ENCODE measurements around the gene KDM3B. TPM values are rescaled to one million over a fixed set of nuclear protein-coding genes. Genes with fewer than 3 reads are reported as not detected.

KDM3B gene
- total and polyA plus RNA-seq, 5 donors: 22.8 to 56.3 (median 46.7) TPM

DNA sequence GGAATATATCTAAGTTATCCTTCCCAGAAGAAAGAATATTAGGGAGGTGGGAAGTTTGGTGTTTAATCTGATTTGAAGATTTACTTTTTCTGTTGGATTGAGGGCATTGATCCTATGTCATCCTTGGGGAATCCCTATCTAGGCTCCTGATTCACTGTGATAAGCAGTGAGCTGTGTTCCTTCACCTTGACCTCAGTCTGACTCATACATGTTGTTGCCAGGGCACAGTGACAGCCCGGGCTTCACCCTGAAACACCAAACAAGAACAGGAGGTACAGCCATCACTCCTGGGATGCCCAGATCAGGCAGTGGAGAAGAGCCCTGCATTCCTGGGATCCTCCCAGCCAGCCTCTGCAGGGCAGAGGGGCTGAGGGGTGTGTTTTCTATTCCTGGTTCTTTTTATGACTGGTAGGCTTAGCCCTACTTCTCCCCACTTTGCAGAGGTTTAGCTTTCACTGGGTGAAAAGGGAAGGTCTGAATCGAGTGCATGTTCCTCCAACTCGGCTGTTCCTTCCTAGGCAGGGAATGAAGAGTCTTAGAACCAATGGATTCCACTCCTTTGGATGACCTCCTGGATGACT lies 17.5 kb upstream of the KDM3B start:
- H3K4me1 ChIP-seq (ENCODE audit: control insufficient read depth, insufficient read depth, low read length): no peaks in the 10 kb centered on the region
- no peak for DNase-seq
- no peaks in the 10 kb centered on the region for H3K27me3 ChIP-seq (ENCODE audit: control insufficient read depth, insufficient read depth)
- intact Hi-C loops (cut with DNase I): no loop called here
- 75% methylated on average over 3 of the region's 3 CpGs for WGBS
- H3K27ac ChIP-seq (ENCODE audit: low read length): no peak overlapping the region
- H3K4me3 ChIP-seq (ENCODE audit: low read length): no peak overlapping the region
- H3K9me3 ChIP-seq (ENCODE audit: control insufficient read depth, low read length): no peaks in the 10 kb centered on the region
- no peak for ATAC-seq

- Histone ChIP-seq H3K4me3 (ENCODE audit: low read length) (peak overlapping the region; percentile 96), H3K9me3 (ENCODE audit: control insufficient read depth, low read length) (no peaks in the 10 kb centered on the region), H3K27me3 (ENCODE audit: control insufficient read depth, insufficient read depth) (no peaks in the 10 kb centered on the region), H3K4me1 (ENCODE audit: control insufficient read depth, insufficient read depth, low read length) (peaks cover 2% of the 10 kb centered on the region), H3K27ac (ENCODE audit: low read length) (peak overlapping the region; percentile 98)
- peak; percentile 61 to 72 for ATAC-seq
- 24% methylated on average over 13 of the region's 13 CpGs for WGBS
- DNase-seq: peak in 2 of 3 donors; percentile 79 to 88
- intact Hi-C loops (cut with DNase I): no loop called here
Observed at GRCh38 chr5:138336952-138337684, 15.4 kb upstream of the KDM3B start.

DNA sequence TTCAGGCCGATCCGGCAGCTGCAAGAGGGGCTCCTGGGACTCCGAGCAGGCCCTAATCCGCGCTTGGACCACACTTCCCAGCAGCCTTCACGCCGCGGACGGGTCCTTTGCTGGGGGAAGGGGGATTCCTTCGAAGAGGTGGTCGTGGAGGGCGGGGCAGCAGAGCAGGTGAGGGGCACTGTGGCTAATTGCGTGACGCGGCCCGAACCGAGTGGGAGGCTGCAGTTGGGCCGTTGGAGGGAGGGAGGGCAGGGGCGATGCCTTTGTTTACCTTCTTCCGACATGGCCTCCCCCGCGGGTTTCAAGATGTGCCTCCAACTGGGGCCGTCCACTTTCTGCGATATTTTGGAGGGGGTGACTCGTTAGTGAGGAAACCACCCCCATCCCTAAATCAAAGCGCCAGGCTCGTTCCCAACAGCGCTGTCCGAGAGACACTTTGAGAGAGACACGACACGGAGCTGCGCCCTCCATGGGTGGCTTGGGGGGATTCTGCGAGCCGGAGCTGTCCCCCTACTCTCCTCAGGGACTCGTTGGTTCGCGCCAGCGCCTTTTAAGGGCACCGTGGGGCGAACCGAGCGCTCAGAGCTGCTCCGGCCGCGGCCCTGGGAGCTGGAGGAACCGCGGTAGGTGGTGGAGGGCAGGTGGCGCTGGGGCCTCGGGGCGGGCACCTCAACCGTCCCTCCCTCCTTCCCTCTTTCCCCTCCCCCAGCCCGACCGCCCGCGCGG lies 14.6 kb upstream of the KDM3B start, which contains the start of gene FAM53C:
FAM53C (plus strand) TSS at position 582 of the 726 bp plus-strand sequence. CDS start 3,070 bp downstream, outside the sequence.
- peak within 1 kb of the TSS; percentile 98 for H3K27ac ChIP-seq (ENCODE audit: low read length)
- ATAC-seq (peak; percentile 96), DNase-seq (peak; percentile 92 to 97 (median 97))
- intact Hi-C loops (cut with DNase I): no loop called here
- WGBS: under 1% methylated on average over 53 of the region's 56 CpGs
- H3K27me3 ChIP-seq (ENCODE audit: control insufficient read depth, insufficient read depth): no peaks in the 10 kb centered on the region
- no peaks in the 10 kb centered on the region for H3K9me3 ChIP-seq (ENCODE audit: control insufficient read depth, low read length)
- H3K4me1 ChIP-seq (ENCODE audit: control insufficient read depth, insufficient read depth, low read length): peaks cover 2% of the 10 kb centered on the region
- H3K4me3 ChIP-seq (ENCODE audit: low read length): peak within 1 kb of the TSS; percentile 96

- intact Hi-C loops (cut with DNase I): no loop called here
- 2% methylated on average over 22 of the region's 22 CpGs for WGBS
- ATAC-seq: peak; percentile 3 to 14
Observed at GRCh38 chr5:138338411-138339090, 13.9 kb upstream of the KDM3B start.

DNA sequence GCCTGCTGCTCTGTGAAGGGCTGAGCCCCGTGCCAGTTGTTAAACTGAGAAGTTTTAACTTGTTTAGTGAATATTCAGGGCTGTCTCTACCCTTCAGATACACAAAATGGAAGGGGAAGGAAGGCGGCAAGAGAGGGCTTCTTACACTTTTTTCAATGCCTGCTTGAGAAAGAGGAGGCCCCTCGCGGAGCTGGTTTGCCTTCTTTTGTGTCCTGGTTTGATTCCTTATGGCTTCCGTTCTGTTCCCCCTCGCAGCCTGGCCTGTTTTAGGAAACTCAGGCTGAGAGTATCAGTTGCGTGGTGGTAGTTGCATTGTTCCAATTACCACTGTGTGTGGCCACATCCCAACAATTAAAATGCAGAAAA lies 13.4 kb upstream of the KDM3B start:
- Histone ChIP-seq H3K27ac (ENCODE audit: low read length) (peak overlapping the region; percentile 53), H3K27me3 (ENCODE audit: control insufficient read depth, insufficient read depth) (no peaks in the 10 kb centered on the region), H3K4me1 (ENCODE audit: control insufficient read depth, insufficient read depth, low read length) (peaks cover 2% of the 10 kb centered on the region), H3K9me3 (ENCODE audit: control insufficient read depth, low read length) (no peaks in the 10 kb centered on the region), H3K4me3 (ENCODE audit: low read length) (peak overlapping the region; percentile 96)
- intact Hi-C loops (cut with DNase I): no loop called here
- WGBS: 6% methylated on average over 7 of the region's 7 CpGs
- ATAC-seq: no peak
- DNase-seq: no peak

More at GRCh38 chr5:138338411-138339090, 13.9 kb upstream of the KDM3B start:
- Histone ChIP-seq H3K27ac (ENCODE audit: low read length) (peak overlapping the region; percentile 98), H3K27me3 (ENCODE audit: control insufficient read depth, insufficient read depth) (no peaks in the 10 kb centered on the region), H3K4me3 (ENCODE audit: low read length) (peak overlapping the region; percentile 96), H3K9me3 (ENCODE audit: control insufficient read depth, low read length) (no peaks in the 10 kb centered on the region), H3K4me1 (ENCODE audit: control insufficient read depth, insufficient read depth, low read length) (peaks cover 2% of the 10 kb centered on the region)
- no peak for DNase-seq

- no peak for ATAC-seq
- H3K4me1 ChIP-seq (ENCODE audit: control insufficient read depth, insufficient read depth, low read length): peaks cover 2% of the 10 kb centered on the region
- peak overlapping the region; percentile 53 for H3K27ac ChIP-seq (ENCODE audit: low read length)
- 50% methylated on average over 2 of the region's 2 CpGs for WGBS
- no peaks in the 10 kb centered on the region for H3K9me3 ChIP-seq (ENCODE audit: control insufficient read depth, low read length)
- H3K27me3 ChIP-seq (ENCODE audit: control insufficient read depth, insufficient read depth): no peaks in the 10 kb centered on the region
- H3K4me3 ChIP-seq (ENCODE audit: low read length): peak overlapping the region; percentile 96
- intact Hi-C loops (cut with DNase I): no loop called here
- DNase-seq: no peak
Observed at GRCh38 chr5:138339464-138339863, 13.0 kb upstream of the KDM3B start.

DNA sequence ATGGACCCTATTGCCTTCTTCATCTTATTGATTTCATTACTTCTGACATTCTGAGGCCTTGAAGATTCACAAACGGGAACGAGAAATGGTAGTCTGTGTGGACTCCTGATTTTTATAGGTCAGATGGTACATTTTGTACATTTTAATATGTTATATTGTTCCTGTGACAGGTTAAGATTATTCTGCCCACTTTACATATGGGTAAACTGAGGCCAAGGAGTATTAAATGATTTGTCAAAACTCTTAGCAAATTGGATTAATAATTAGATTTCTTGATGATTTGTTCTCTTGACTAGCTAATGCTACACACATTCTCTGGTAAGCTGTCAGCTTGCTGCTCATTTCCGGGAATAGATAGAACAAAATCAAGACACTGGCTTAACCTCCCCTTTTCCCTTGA lies 12.5 kb upstream of the KDM3B start:
- WGBS: 84% methylated on average over 3 of the region's 3 CpGs
- intact Hi-C loops (cut with DNase I): no loop called here
- Histone ChIP-seq H3K4me1 (ENCODE audit: control insufficient read depth, insufficient read depth, low read length) (peaks cover 2% of the 10 kb centered on the region), H3K27ac (ENCODE audit: low read length) (no peak overlapping the region), H3K9me3 (ENCODE audit: control insufficient read depth, low read length) (no peaks in the 10 kb centered on the region), H3K4me3 (ENCODE audit: low read length) (peak overlapping the region; percentile 96), H3K27me3 (ENCODE audit: control insufficient read depth, insufficient read depth) (no peaks in the 10 kb centered on the region)
- DNase-seq: no peak
- no peak for ATAC-seq

DNA sequence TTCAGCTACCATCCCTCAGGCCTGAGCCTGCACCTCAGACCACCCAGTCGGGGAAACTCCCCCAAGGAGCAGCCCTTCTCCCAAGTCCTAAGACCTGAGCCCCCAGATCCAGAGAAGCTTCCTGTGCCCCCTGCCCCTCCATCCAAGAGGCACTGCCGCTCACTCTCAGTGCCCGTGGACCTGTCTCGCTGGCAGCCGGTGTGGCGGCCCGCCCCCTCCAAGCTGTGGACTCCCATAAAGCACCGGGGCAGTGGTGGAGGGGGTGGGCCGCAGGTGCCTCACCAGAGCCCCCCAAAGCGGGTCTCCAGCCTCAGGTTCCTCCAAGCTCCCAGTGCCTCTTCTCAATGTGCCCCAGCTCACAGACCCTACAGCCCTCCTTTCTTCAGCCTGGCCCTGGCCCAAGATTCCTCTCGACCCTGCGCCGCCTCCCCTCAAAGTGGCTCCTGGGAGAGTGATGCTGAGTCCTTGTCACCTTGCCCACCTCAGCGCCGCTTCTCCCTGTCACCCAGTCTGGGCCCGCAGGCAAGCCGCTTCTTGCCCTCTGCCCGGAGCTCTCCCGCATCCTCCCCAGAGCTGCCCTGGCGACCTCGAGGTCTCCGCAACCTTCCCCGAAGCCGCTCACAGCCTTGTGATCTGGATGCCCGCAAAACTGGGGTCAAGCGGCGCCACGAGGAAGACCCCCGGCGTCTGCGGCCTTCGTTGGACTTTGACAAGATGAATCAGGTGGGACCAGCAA lies 7.4 kb upstream of the KDM3B start:
- DNase-seq (peak in 1 of 3 donors; percentile 60), ATAC-seq (no peak)
- Histone ChIP-seq H3K9me3 (ENCODE audit: control insufficient read depth, low read length) (no peaks in the 10 kb centered on the region), H3K27me3 (ENCODE audit: control insufficient read depth, insufficient read depth) (no peaks in the 10 kb centered on the region), H3K4me3 (ENCODE audit: low read length) (no peak overlapping the region), H3K27ac (ENCODE audit: low read length) (no peak overlapping the region), H3K4me1 (ENCODE audit: control insufficient read depth, insufficient read depth, low read length) (peaks cover 5% of the 10 kb centered on the region)
- intact Hi-C loops (cut with DNase I): no loop called here
- 96% methylated on average over 32 of the region's 32 CpGs for WGBS

DNA sequence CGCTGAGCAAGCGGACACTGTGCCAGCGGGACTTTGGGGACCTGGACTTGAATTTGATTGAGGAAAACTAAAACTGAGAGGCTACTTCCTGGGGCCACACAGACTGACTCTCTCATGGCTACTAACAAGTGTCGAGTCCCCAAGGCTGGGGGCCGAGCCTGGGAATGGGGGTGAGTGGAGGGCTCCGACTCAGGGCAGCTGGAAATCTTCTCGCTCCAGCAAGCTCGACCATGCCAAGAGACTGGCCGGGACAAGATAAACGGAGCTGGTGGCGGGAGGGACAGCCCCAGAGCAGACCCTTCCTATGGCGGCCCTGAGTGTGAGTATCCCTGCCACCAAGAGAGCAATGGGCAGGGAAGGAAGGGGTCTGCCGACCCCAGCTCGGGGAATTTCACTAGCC lies 5.6 kb upstream of the KDM3B start:
- Histone ChIP-seq H3K27ac (ENCODE audit: low read length) (no peak overlapping the region), H3K4me1 (ENCODE audit: control insufficient read depth, insufficient read depth, low read length) (peaks cover 3% of the 10 kb centered on the region), H3K27me3 (ENCODE audit: control insufficient read depth, insufficient read depth) (no peaks in the 10 kb centered on the region), H3K9me3 (ENCODE audit: control insufficient read depth, low read length) (no peaks in the 10 kb centered on the region), H3K4me3 (ENCODE audit: low read length) (no peak overlapping the region)
- WGBS: 92% methylated on average over 14 of the region's 14 CpGs
- no peak for DNase-seq
- ATAC-seq: no peak
- intact Hi-C loops (cut with DNase I): no loop called here

DNA sequence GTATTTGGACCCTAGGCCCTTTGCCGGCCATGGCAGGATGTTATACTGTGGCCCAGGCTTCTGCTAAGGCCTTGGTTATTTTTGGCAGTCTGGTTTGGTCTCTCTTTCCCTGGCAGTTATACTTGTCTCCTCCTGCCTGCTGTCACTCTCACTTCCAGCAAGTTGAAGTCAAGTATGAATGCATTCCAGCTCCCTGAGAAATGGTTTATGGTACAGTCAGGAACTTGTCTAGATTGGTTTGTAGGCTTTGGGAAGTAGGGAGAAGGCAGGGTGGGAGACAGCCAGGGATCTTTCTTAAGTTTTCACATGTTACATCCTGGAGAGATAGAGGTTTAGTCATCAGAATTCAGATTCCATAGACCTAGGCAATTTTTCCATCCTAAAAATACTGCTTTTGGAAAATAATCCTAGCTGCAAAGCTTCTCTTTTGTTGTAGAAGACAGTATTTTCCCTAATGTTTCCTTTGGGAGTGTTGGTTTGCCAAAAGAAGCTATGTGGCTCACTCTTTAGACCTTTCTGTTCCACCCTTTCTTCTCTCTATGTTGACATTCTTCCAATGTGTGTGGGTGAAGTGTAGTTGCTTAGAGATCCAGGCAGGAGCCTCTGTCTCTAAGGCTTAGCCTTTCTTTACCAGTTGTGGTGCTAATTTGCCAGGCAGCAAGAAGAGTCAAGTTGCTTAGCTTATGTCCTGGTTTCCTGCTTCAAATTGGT lies 2.5 kb upstream of the KDM3B start:
- Histone ChIP-seq H3K9me3 (ENCODE audit: control insufficient read depth, low read length) (no peaks in the 10 kb centered on the region), H3K27me3 (ENCODE audit: control insufficient read depth, insufficient read depth) (no peaks in the 10 kb centered on the region), H3K27ac (ENCODE audit: low read length) (peak overlapping the region; percentile 65), H3K4me3 (ENCODE audit: low read length) (no peak overlapping the region), H3K4me1 (ENCODE audit: control insufficient read depth, insufficient read depth, low read length) (peaks cover 3% of the 10 kb centered on the region)
- DNase-seq: no peak
- intact Hi-C loops (cut with DNase I): no loop called here
- no peak for ATAC-seq
- WGBS: 55% methylated on average over 1 of the region's 1 CpG
